ENCODE measurements around the gene SBK3. TPM values are rescaled to one million over a fixed set of nuclear protein-coding genes. Genes with fewer than 3 reads are reported as not detected.

Gene SBK3
- total and polyA plus RNA-seq, 2 experiments from 2014 or later, result 0.71 TPM; not detected in 1

DNA sequence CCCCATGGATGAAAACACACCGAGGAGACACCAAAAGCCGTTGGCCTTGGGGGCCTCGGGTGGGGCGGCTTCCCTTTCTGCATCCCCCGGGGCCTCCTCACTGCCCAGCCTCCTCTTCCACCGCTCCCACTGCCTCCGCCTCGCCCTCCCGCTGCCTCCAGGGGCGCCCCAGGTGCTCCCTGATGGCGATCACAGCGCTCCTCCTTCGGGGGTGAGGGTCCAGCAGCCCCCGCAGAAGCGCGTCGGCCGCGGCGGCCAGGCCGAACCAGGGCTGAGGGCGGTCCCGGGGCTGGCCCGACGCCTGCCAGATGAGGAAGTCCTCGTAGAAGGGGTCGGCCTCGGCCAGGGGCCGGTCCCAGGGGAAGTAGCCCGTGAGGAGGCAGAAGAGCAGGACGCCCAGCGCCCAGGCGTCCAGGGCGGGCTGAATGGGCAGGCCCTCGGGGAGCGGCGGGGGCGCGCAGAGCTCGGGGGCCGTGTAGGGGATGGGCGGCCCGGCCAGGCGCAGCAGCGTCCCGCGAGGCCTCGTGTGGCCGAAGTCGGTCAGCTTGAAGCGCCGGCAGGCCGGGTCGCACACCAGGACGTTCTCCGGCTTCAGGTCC lies 15.6 kb downstream of the SBK3 start:
- H3K4me1 ChIP-seq (ENCODE audit: low read depth), result no peaks in the 10 kb centered on the region
- H3K4me3 ChIP-seq, result no peak overlapping the region
- no peaks in the 10 kb centered on the region for H3K36me3 ChIP-seq
- no peaks in the 10 kb centered on the region for H3K9me3 ChIP-seq (ENCODE audit: low read depth)
- no peak overlapping the region for H3K27ac ChIP-seq
- no peaks in the 10 kb centered on the region for H3K27me3 ChIP-seq
- TF ChIP-seq, protein P1, sequence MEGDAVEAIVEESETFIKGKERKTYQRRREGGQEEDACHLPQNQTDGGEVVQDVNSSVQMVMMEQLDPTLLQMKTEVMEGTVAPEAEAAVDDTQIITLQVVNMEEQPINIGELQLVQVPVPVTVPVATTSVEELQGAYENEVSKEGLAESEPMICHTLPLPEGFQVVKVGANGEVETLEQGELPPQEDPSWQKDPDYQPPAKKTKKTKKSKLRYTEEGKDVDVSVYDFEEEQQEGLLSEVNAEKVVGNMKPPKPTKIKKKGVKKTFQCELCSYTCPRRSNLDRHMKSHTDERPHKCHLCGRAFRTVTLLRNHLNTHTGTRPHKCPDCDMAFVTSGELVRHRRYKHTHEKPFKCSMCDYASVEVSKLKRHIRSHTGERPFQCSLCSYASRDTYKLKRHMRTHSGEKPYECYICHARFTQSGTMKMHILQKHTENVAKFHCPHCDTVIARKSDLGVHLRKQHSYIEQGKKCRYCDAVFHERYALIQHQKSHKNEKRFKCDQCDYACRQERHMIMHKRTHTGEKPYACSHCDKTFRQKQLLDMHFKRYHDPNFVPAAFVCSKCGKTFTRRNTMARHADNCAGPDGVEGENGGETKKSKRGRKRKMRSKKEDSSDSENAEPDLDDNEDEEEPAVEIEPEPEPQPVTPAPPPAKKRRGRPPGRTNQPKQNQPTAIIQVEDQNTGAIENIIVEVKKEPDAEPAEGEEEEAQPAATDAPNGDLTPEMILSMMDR (IDR thresholded peaks at IDR 0.05; ENCODE audit: low read depth, low read length), result no peak
- no peak for DNase-seq (ENCODE audit: low read depth in 1 of 2, low spot score in 1 of 2)

DNA sequence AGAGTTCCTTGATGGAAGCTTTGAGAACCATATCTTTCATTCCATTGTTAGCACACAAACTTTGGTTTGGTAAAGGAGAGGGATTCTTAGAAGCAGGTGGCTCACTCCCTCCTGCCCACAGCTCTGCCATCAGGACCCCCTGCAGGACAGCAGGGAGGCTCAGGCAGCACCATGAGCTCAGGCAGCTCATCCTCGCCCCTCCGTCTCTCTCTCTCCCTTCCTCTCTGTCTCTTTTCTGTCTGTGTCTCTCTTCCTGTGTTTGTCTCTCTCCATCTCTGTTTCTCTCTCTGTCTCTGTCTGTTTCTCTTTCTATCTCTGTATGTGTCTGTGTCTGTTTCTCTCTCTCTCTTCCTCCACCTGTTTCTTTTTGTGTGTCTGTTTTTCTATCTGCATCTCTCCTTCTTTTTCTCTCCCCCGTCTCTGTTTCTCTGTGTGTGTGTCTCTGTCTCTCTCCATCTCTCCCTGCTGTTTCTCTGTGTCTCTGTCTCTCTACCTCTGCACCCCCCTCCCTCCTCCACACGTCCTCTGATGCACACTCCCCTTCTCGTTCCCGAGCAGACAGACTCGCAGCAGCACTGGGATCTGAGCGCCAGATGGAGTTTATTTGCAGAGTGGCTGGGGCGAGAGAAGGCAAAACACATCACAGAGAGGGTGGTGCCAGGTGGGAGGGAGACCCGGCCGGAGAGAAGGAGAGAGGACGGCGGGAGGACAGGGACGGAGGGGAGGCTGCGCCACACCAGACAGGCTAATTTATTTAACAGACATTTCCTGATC lies 17.1 kb downstream of the SBK3 start:
- no peak overlapping the region for H3K27ac ChIP-seq
- peak in 1 of 2 donors; percentile 29 for DNase-seq (ENCODE audit: low read depth in 1 of 2, low spot score in 1 of 2)
- TF ChIP-seq, protein P1 (IDR thresholded peaks at IDR 0.05; ENCODE audit: low read depth, low read length), result no peak
- no peaks in the 10 kb centered on the region for H3K27me3 ChIP-seq
- no peak overlapping the region for H3K4me3 ChIP-seq
- no peaks in the 10 kb centered on the region for H3K9me3 ChIP-seq (ENCODE audit: low read depth)
- H3K36me3 ChIP-seq, result no peaks in the 10 kb centered on the region
- H3K4me1 ChIP-seq (ENCODE audit: low read depth), result no peaks in the 10 kb centered on the region

DNA sequence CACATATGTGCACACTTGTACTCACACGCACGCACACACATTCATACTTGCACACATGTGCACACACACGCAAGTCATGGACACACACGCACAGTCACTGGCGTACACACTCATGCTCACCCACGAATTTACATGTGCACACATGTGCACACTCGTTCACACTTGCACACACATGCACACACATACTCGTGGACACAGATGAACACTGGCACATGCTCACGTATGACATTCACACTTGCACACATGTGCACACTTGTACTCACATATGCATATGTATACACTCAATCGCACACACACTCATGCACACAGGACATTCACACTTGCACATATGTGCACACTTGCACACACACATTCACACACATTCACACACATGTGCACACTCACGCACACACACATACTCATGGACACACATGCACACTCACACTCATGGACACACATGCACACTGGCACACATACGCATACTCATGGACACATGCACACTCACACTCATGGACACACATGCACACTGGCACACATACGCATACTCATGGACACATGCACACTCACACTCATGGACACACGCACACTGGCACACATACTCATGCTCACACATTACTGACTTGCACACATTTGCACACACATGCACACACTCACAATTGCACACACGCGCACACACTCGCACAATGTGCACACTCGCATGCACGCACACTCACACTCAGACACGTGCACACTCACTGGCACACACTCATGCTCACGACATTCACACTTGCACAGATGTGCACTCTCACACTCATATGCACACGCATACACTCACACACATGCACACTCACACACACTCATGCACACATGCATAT lies 17.9 kb downstream of the SBK3 start:
- H3K9me3 ChIP-seq (ENCODE audit: low read depth), result no peaks in the 10 kb centered on the region
- no peaks in the 10 kb centered on the region for H3K4me1 ChIP-seq (ENCODE audit: low read depth)
- no peaks in the 10 kb centered on the region for H3K36me3 ChIP-seq
- no peaks in the 10 kb centered on the region for H3K27me3 ChIP-seq
- no peak overlapping the region for H3K4me3 ChIP-seq
- DNase-seq (ENCODE audit: low read depth in 1 of 2, low spot score in 1 of 2), result no peak
- no peak overlapping the region for H3K27ac ChIP-seq
- TF ChIP-seq, protein P1 (IDR thresholded peaks at IDR 0.05; ENCODE audit: low read depth, low read length), result no peak

DNA sequence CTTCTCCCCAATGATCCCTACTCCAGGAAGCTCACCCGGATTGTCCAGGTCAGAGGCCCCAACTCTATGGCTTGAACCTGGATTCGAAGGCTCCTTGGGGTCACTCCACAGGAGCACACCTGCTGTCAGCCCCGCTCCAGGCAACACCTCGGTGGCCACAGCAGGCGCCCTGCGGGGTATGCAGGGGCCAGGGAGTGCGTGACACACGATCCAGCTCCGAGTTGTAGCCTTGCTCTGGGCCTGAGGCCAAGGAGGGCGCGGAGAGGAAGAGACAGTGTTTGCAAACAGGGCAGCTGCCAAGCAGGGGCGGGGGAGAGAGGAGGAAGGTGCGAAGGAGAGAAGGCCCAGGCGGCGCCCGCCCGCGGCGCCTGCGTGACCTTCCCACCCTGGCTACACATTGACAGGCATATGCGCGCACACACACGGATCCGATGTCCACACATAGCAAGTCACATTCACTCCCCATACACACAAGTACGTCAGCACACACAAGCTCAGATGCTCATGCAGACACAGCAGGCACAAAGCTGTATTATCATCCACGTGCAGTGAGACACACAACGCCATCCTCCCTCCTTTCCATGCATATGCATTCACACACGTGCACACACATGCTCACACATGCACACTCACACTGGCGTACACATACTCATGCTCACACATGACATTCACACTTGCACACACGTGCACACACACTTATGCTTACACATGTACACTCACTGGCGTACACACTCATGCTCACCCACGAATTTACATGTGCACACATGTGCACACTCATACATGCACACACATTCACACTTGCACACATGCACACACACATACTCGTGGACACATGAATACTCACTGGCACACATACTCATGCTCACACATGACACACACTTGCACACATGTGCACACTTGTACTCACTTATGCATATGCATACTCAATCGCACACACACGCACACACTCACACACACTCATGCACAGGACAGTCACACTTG lies 18.8 kb downstream of the SBK3 start:
- Histone ChIP-seq H3K4me1 (ENCODE audit: low read depth) (peaks cover 3% of the 10 kb centered on the region), H3K27me3 (no peaks in the 10 kb centered on the region), H3K36me3 (no peaks in the 10 kb centered on the region), H3K9me3 (ENCODE audit: low read depth) (no peaks in the 10 kb centered on the region), H3K27ac (peak overlapping the region; percentile 83), H3K4me3 (no peak overlapping the region)
- TF ChIP-seq, protein P1 (IDR thresholded peaks at IDR 0.05; ENCODE audit: low read depth, low read length), result no peak
- DNase-seq (ENCODE audit: low read depth in 1 of 2, low spot score in 1 of 2), result peak; percentile 56 to 86

Measured in cardiac muscle cell (in vitro differentiated cells and primary cell).